SU-DHL-6 (cell line): ENCODE data around the gene ZCCHC7.

Experiments
- H2AFZ ChIP-seq: fragments of 200-600 bp; sonication (generic); 2 replicates; pipeline ENCODE4 v1.6.1; 2014; ENCODE audit warnings: low read depth, mild to moderate bottlenecking, moderate library complexity, mixed read lengths, antibody characterized with exemption, low read length; ENCODE audit not compliant: severe bottlenecking
- H3F3A ChIP-seq: fragments of 200-600 bp; shearing (Covaris generic); 2 replicates; pipeline ENCODE4 v1.6.0; 2016; ENCODE audit warnings: antibody characterized with exemption, mild to moderate bottlenecking; ENCODE audit not compliant: insufficient read depth
- H3K27ac ChIP-seq: fragments of 200-600 bp; sonication (generic); 2 replicates; pipeline ENCODE4 v1.5.1; 2016; ENCODE audit warnings: low read depth, mild to moderate bottlenecking, low read length, moderate library complexity, mixed read lengths
- H3K27me3 ChIP-seq: fragments of 200-600 bp; sonication (generic), shearing (Covaris generic); 2 replicates; pipeline ENCODE4 v1.6.0; 2014; ENCODE audit warnings: mild to moderate bottlenecking, low read length
- H3K36me3 ChIP-seq: fragments of 200-600 bp; sonication (generic); 2 replicates; pipeline ENCODE4 v1.6.1; 2014; ENCODE audit warnings: mild to moderate bottlenecking, low read length, mixed read lengths
- H3K4me2 ChIP-seq: fragments of 300-600, 200-600 bp; shearing (Covaris generic), sonication (generic); 2 replicates; pipeline ENCODE4 v1.6.0; 2014; ENCODE audit warnings: low read length, low read depth, mild to moderate bottlenecking; ENCODE audit not compliant: poor library complexity, severe bottlenecking
- H3K4me3 ChIP-seq: fragments of 200-600 bp; sonication (generic); 2 replicates; pipeline ENCODE4 v1.5.1; 2014; ENCODE audit warnings: antibody characterized with exemption, low read length, mild to moderate bottlenecking, mixed read lengths; ENCODE audit not compliant: insufficient read depth, poor library complexity, severe bottlenecking
- H3K79me2 ChIP-seq: fragments of 200-600 bp; sonication (generic); 2 replicates; pipeline ENCODE4 v1.6.1; 2014; ENCODE audit warnings: mild to moderate bottlenecking, low read length, moderate library complexity; ENCODE audit not compliant: insufficient read depth
- H3K9ac ChIP-seq: fragments of 200-600 bp; sonication (generic); 2 replicates; pipeline ENCODE4 v1.7.0; 2014; ENCODE audit warnings: mild to moderate bottlenecking, low read length
- H3K9me2 ChIP-seq: fragments of 200-600 bp; sonication (generic); replicated peaks from 2 replicates; pipeline ENCODE4 v1.6.1; 2014; ENCODE audit warnings: low read length; ENCODE audit not compliant: insufficient read depth
- H3K9me3 ChIP-seq: fragments of 200-600 bp; sonication (generic); 2 replicates; pipeline ENCODE4 v1.6.1; 2014; ENCODE audit warnings: low read length, mixed read lengths; ENCODE audit not compliant: insufficient read depth
- H4K20me1 ChIP-seq: fragments of 200-600 bp; sonication (generic); 2 replicates; pipeline ENCODE4 v1.6.1; 2014; ENCODE audit warnings: low read depth, mild to moderate bottlenecking, antibody characterized with exemption, low read length, moderate library complexity, mixed read lengths
- EZH2phosphoT487 ChIP-seq: fragments of 200-600 bp; sonication (generic), shearing (Covaris generic); conservative IDR thresholded peaks from 2 replicates; pipeline ENCODE4 v1.6.1; 2018; ENCODE audit warnings: mild to moderate bottlenecking, antibody characterized with exemption, low read length, moderate library complexity, mixed read lengths
- TF ChIP-seq, protein P1 (sequence below): fragments of 200-600 bp; sonication (generic); IDR thresholded peaks from one replicate; pipeline ENCODE4 v1.5.1; 2017; ENCODE audit warnings: antibody characterized with exemption, mild to moderate bottlenecking, low read length, moderate library complexity; ENCODE audit not compliant: insufficient read depth, poor library complexity, severe bottlenecking

Gene ZCCHC7

DNA sequence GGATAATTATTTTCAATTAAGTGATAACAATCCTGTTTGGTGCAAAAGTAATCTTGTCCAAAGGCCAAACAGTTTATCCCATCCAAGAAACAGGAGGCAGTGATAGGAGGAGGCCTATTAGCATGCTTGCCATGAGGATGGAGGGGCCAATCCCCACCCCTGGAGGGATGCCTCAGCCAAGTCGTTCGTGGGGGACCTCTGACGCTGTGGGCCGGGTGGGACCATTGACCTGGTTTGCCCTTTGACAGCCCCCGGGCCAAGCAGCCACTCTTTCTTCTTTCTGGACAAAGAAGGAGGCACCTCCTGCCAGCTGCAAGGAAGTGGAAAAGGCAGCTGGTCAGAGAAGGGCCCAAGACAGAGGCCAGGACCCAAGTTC lies 262.6 kb downstream of the ZCCHC7 start:
- Histone ChIP-seq H4K20me1 (no peaks in the 10 kb centered on the region), H3K36me3 (peaks cover 3% of the 10 kb centered on the region; the same call in 1 of the 2 replicates), H3K9me3 (0 out of 2 replicates have a peak, but pooled peaks cover 4% of the 10 kb centered on the region), H3K4me2 (peak overlapping the region; percentile 48), H3K27me3 (no peaks in the 10 kb centered on the region), H3K9me2 (no peaks in the 10 kb centered on the region), H3K9ac (peak overlapping the region; percentile 62), H2AFZ (no peak overlapping the region), H3K79me2 (no peaks in the 10 kb centered on the region; the same call in 1 of the 2 replicates), H3K4me3 (no peak overlapping the region), H3F3A (peaks cover 87% of the 10 kb centered on the region), H3K27ac (peak overlapping the region; percentile 97)
- no peak for TF ChIP-seq EZH2phosphoT487
- TF ChIP-seq, protein P1, sequence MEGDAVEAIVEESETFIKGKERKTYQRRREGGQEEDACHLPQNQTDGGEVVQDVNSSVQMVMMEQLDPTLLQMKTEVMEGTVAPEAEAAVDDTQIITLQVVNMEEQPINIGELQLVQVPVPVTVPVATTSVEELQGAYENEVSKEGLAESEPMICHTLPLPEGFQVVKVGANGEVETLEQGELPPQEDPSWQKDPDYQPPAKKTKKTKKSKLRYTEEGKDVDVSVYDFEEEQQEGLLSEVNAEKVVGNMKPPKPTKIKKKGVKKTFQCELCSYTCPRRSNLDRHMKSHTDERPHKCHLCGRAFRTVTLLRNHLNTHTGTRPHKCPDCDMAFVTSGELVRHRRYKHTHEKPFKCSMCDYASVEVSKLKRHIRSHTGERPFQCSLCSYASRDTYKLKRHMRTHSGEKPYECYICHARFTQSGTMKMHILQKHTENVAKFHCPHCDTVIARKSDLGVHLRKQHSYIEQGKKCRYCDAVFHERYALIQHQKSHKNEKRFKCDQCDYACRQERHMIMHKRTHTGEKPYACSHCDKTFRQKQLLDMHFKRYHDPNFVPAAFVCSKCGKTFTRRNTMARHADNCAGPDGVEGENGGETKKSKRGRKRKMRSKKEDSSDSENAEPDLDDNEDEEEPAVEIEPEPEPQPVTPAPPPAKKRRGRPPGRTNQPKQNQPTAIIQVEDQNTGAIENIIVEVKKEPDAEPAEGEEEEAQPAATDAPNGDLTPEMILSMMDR: no peak

DNA sequence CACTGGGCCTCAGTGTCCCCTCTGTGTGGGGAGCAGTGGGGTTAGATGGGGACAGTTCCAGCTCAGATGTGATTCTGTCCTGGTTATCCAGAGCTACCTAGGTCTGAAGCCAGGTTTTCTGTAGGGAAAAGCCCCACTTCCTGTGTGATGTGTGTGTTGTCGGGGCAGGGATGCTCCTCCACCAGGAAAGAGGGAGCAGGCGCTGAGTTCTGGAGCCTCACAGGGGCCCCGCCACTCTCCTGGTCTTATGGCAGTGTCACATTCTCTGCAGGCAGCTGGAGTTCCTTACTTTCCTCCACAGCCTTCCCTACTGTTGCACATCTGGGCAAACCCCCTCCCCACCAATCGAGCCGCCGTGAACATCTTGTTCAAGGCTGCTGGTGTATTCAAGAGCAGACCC lies 263.0 kb downstream of the ZCCHC7 start:
- Histone ChIP-seq H3F3A (peaks cover 87% of the 10 kb centered on the region), H3K79me2 (no peaks in the 10 kb centered on the region; the same call in 1 of the 2 replicates), H3K36me3 (peaks cover 3% of the 10 kb centered on the region; the same call in 1 of the 2 replicates), H3K4me2 (peak overlapping the region; percentile 48), H2AFZ (no peak overlapping the region), H3K27ac (peak overlapping the region; percentile 97), H3K9me2 (no peaks in the 10 kb centered on the region), H3K9ac (peak overlapping the region; percentile 62), H4K20me1 (no peaks in the 10 kb centered on the region), H3K9me3 (0 out of 2 replicates have a peak, but pooled peaks cover 4% of the 10 kb centered on the region), H3K27me3 (no peaks in the 10 kb centered on the region), H3K4me3 (no peak overlapping the region)
- no peak for TF ChIP-seq EZH2phosphoT487
- TF ChIP-seq, protein P1: no peak

DNA sequence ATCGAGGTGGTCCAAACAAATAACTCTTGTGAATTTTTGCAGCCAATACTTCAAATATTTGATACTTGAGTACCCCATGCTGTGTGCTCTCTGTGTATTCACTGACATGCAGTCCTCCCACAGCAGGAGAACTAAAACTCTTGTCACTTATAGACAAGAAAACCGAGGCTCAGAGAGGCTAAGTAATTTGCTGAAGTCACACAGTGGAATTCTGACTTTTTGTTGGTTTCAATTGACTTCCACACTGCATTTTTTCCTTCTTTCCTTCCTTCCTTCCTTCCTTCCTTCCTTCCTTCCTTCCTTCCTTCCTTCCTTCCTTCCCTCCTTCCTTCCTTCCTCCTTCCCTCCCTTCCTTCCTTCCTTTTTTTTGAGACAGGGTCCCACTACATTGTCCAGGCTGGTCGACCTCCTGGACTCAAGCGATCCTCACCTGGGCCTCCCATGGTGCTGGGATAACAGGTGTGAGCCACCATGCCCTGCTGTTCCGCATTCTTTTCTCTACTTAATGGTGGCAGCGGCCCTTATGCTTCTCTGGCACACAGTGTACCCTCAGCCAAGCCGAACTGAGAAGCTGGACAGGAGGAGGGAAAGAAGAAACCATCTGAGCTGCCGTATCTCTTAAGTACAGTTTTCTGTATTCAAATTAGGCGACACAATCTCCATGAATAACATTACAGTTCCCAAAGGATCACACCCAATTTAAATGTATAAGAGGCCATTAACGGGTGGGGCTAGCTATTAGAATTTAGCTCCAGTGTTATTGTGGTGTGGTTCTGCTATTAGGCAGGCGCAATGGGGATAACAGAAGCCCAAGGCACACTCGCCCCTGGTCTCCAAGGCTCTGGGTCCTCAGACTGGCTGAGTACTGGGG lies 263.7 kb downstream of the ZCCHC7 start:
- H3K4me2 ChIP-seq: peak overlapping the region; percentile 48

More for the DNA sequence above, 263.7 kb downstream of the ZCCHC7 start:
- H2AFZ ChIP-seq: no peak overlapping the region
- no peak for TF ChIP-seq EZH2phosphoT487
- TF ChIP-seq, protein P1: no peak
- peak overlapping the region; percentile 97 for H3K27ac ChIP-seq
- no peaks in the 10 kb centered on the region for H3K27me3 ChIP-seq
- peak overlapping the region; percentile 62 for H3K9ac ChIP-seq
- H3K9me3 ChIP-seq: 0 out of 2 replicates have a peak, but pooled peaks cover 4% of the 10 kb centered on the region
- H4K20me1 ChIP-seq: no peaks in the 10 kb centered on the region
- H3F3A ChIP-seq: peaks cover 89% of the 10 kb centered on the region
- no peaks in the 10 kb centered on the region for H3K9me2 ChIP-seq
- H3K36me3 ChIP-seq: peaks cover 3% of the 10 kb centered on the region; the same call in 1 of the 2 replicates
- no peak overlapping the region for H3K4me3 ChIP-seq
- H3K79me2 ChIP-seq: no peaks in the 10 kb centered on the region; the same call in 1 of the 2 replicates
